ENCODE measurements around the gene PPIE.

The PPIE gene

GRCh38 chr1:39692152-39693074 is 46.3 kb upstream of the PPIE start:
- TF ChIP-seq, protein P1, sequence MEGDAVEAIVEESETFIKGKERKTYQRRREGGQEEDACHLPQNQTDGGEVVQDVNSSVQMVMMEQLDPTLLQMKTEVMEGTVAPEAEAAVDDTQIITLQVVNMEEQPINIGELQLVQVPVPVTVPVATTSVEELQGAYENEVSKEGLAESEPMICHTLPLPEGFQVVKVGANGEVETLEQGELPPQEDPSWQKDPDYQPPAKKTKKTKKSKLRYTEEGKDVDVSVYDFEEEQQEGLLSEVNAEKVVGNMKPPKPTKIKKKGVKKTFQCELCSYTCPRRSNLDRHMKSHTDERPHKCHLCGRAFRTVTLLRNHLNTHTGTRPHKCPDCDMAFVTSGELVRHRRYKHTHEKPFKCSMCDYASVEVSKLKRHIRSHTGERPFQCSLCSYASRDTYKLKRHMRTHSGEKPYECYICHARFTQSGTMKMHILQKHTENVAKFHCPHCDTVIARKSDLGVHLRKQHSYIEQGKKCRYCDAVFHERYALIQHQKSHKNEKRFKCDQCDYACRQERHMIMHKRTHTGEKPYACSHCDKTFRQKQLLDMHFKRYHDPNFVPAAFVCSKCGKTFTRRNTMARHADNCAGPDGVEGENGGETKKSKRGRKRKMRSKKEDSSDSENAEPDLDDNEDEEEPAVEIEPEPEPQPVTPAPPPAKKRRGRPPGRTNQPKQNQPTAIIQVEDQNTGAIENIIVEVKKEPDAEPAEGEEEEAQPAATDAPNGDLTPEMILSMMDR (IDR thresholded peaks at IDR 0.05; ENCODE audit: low read depth, low read length) = no peak
- DNase-seq (ENCODE audit: low read depth in 2 of 2) = no peak
- no peak overlapping the region for H3K4me3 ChIP-seq (replicated peaks in 1 of 2; ENCODE audit: low read depth in 2 of 2, low read length in 2 of 2)

GRCh38 chr1:39694026-39694425 is 44.7 kb upstream of the PPIE start:
- DNase-seq (ENCODE audit: low read depth in 2 of 2) = no peak
- no peak overlapping the region for H3K4me3 ChIP-seq (replicated peaks in 1 of 2; ENCODE audit: low read depth in 2 of 2, low read length in 2 of 2)
- TF ChIP-seq, protein P1 (IDR thresholded peaks at IDR 0.05; ENCODE audit: low read depth, low read length) = no peak

DNA sequence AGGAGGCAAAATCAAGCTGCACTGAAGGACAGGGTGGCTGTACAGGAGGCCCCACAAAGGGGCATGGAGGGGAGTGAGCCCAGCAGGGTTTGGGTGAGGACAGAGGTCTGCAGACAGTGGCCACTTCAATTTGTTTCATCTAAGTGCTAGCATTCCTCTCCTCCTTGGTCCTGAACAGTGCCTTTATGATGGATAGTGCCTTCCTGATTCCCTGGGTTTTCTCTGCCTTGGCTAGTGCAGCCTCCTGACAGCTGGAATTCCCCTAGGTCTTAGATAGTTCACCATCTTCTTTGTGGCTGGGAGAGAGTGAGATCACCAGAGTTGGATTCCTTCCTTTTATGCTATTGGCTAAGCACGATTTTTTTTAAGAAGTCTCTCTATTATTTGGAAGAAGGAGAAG is 43.7 kb upstream of the PPIE start:
- peak in 1 of 2 donors; percentile 14 for DNase-seq (ENCODE audit: low read depth in 2 of 2)
- H3K4me3 ChIP-seq (replicated peaks in 1 of 2; ENCODE audit: low read depth in 2 of 2, low read length in 2 of 2) = no peak overlapping the region
- TF ChIP-seq, protein P1 (IDR thresholded peaks at IDR 0.05; ENCODE audit: low read depth, low read length) = no peak

GRCh38 chr1:39696448-39696847 is 42.2 kb upstream of the PPIE start:
- TF ChIP-seq, protein P1 (IDR thresholded peaks at IDR 0.05; ENCODE audit: low read depth, low read length) = no peak
- no peak overlapping the region for H3K4me3 ChIP-seq (replicated peaks in 1 of 2; ENCODE audit: low read depth in 2 of 2, low read length in 2 of 2)
- DNase-seq (ENCODE audit: low read depth in 2 of 2) = no peak

DNA sequence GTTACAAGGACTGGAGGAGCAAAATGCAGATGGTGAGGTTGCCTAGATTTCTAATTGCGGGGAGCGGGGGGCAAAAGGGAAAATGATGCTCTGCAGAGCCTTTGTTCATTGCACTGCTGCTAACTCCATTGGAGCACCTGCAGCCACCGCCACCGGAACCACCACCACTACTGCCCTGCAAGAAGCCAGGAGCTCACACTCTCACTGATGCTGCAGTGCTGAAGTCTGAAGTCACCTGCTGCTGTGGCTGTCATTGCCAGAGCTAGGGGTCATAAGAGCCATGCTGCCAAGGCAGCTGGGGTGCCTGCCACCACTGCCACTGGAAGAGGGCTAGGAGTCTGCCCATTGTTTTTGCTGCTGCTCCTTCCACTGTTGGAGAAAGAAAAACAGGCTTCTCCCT is 40.1 kb upstream of the PPIE start:
- no peak overlapping the region for H3K4me3 ChIP-seq (replicated peaks in 1 of 2; ENCODE audit: low read depth in 2 of 2, low read length in 2 of 2)
- DNase-seq (ENCODE audit: low read depth in 2 of 2) = no peak
- TF ChIP-seq, protein P1 (IDR thresholded peaks at IDR 0.05; ENCODE audit: low read depth, low read length) = no peak

- DNase-seq (ENCODE audit: low read depth in 2 of 2) = no peak
- TF ChIP-seq, protein P1 (IDR thresholded peaks at IDR 0.05; ENCODE audit: low read depth, low read length) = peak; percentile 12
- H3K4me3 ChIP-seq (replicated peaks in 1 of 2; ENCODE audit: low read depth in 2 of 2, low read length in 2 of 2) = no peak overlapping the region
These were observed 39.3 kb upstream of the PPIE start for GRCh38 chr1:39699419-39699818.

Data from cardiac fibroblast (primary cell).